Progenitor cell of endocrine pancreas (in vitro differentiated cells): ENCODE data around the gene MKRN1. TPM values are rescaled to one million over a fixed set of nuclear protein-coding genes. Genes with fewer than 3 reads are reported as not detected.
A peak's percentile ranks its signal among the peaks of the same experiment; 100 is the strongest.
"Not testable (repeated sequence)": the region's sequence is repeated elsewhere in the genome, so short reads cannot be mapped to it uniquely, and the experiment has no call there.

Experiments
- DNase-seq: peaks from one replicate; pipeline ENCODE4 v3.0.0; 2021; ENCODE audit warnings: low spot score; ENCODE audit not compliant: unreplicated experiment
- H3K27ac Mint-ChIP-seq: 2 replicates; pipeline ENCODE4 v1.8.0; 2021; ENCODE audit warnings: mild to moderate bottlenecking, moderate library complexity, mixed read lengths
- H3K27me3 Mint-ChIP-seq: 2 replicates; pipeline ENCODE4 v1.8.0; 2021; ENCODE audit warnings: mixed read lengths
- H3K36me3 Mint-ChIP-seq: 2 replicates; pipeline ENCODE4 v1.8.0; 2022; ENCODE audit warnings: mixed read lengths; ENCODE audit not compliant: insufficient read depth
- H3K4me1 Mint-ChIP-seq: 2 replicates; pipeline ENCODE4 v1.8.0; 2021; ENCODE audit warnings: low read depth, mixed read lengths
- H3K4me3 Mint-ChIP-seq: 2 replicates; pipeline ENCODE4 v1.8.0; 2021; ENCODE audit warnings: low read depth, mild to moderate bottlenecking, moderate library complexity, mixed read lengths
- H3K9me3 Mint-ChIP-seq: 2 replicates; pipeline ENCODE4 v1.8.0; 2021; ENCODE audit warnings: low read depth, mixed read lengths
- total RNA-seq: library from RNA; stranded (reverse); gene quantifications from 2 replicates; pipeline ENCODE4 v1.2.1, GENCODE V29; 2021
- TF ChIP-seq, protein P1 (sequence below): fragments of 200-600 bp; sonication (generic); IDR thresholded peaks from one replicate; pipeline ENCODE4 v1.5.0; 2021; ENCODE audit warnings: antibody characterized with exemption, mild to moderate bottlenecking; ENCODE audit not compliant: unreplicated experiment

The MKRN1 gene
- total RNA-seq, 1 donor from 2014 or later = 99.4 TPM

DNA sequence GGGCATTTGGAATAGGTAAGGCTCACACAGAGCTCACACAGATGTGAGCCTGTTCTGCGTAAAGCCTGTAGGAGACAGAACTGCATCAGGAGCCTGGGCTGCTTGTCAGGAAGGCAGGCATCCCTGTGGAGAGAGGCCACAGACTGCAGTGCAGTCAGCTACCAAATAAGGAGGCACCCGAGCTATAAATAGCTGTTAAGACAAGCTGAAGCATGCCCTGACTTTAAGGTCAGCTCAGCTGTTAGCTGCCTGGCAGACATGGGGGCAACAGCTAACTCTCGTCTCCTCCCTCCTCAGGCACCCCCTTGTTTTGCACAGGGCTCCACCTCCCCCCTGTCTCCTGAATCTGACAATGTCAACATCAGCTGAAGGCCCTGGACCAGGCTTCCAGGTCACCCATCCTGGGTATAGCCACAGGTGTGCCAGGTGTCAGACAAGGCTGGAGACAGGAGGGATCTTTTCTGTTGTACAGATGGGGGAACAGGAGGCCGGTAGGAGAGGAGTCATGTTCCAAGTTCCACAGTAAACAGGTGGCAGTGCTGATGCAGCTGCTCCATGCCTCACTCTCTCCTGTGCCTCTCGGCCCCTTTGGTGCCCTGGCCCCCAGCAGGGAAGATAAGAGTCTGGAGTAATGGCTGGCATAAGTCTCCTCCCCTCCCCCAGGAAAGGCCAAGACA lies 27.6 kb upstream of the MKRN1 start:
- Mint-ChIP-seq H3K9me3 (peaks cover 3% of the 10 kb centered on the region), H3K4me1 (peaks cover 12% of the 10 kb centered on the region), H3K4me3 (no peak overlapping the region), H3K27me3 (no peaks in the 10 kb centered on the region), H3K27ac (no peak overlapping the region), H3K36me3 (no peaks in the 10 kb centered on the region)
- no peak for DNase-seq
- TF ChIP-seq, protein P1, sequence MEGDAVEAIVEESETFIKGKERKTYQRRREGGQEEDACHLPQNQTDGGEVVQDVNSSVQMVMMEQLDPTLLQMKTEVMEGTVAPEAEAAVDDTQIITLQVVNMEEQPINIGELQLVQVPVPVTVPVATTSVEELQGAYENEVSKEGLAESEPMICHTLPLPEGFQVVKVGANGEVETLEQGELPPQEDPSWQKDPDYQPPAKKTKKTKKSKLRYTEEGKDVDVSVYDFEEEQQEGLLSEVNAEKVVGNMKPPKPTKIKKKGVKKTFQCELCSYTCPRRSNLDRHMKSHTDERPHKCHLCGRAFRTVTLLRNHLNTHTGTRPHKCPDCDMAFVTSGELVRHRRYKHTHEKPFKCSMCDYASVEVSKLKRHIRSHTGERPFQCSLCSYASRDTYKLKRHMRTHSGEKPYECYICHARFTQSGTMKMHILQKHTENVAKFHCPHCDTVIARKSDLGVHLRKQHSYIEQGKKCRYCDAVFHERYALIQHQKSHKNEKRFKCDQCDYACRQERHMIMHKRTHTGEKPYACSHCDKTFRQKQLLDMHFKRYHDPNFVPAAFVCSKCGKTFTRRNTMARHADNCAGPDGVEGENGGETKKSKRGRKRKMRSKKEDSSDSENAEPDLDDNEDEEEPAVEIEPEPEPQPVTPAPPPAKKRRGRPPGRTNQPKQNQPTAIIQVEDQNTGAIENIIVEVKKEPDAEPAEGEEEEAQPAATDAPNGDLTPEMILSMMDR = no peak

DNA sequence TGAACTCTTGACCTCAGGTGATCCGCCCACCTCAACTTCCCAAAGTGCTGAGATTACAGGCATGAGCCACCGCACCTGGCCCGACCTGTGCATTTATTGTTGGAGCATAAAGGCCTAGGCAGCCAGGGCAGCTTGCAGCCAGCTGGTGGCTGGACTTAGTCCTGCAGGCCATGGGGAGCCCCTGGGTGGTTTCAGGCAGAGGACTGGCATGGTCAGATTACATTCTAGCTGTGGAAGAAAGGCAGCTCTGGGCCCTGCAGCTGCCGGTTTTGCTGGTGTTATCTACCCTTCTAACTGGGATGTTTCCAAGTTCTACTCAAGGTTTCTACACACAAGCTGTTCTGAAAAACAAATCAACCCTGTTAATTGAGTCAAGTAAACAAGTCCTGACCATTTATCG lies 22.7 kb upstream of the MKRN1 start:
- TF ChIP-seq, protein P1 = no peak
- peaks cover under 1% of the 10 kb centered on the region for H3K4me1 Mint-ChIP-seq
- no peak overlapping the region for H3K4me3 Mint-ChIP-seq
- H3K27ac Mint-ChIP-seq = no peak overlapping the region
- DNase-seq = no peak
- H3K9me3 Mint-ChIP-seq = no peaks in the 10 kb centered on the region
- no peaks in the 10 kb centered on the region for H3K36me3 Mint-ChIP-seq
- H3K27me3 Mint-ChIP-seq = no peaks in the 10 kb centered on the region

DNA sequence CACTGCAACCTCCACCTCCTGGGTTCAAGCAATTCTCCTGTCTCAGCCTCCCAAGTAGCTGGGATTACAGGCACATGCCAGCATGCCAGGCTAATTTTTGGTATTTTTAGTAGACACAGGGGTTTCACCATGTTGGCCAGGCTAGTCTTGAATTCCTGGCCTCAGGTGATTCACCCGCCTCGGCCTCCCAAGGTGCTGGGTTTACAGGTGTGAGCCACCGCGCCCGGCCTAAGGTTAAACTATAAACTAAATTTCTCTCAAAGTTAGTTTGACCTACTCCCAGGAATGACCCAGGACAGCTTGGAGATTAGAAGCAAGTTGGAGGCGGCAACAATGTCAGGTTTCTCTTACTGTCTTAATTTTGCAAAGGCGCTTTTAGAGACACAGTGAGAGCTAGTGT lies 18.5 kb upstream of the MKRN1 start:
- H3K9me3 Mint-ChIP-seq, H3K4me3 Mint-ChIP-seq, DNase-seq, H3K4me1 Mint-ChIP-seq, H3K27ac Mint-ChIP-seq, H3K27me3 Mint-ChIP-seq, H3K36me3 Mint-ChIP-seq: not testable (repeated sequence)

DNA sequence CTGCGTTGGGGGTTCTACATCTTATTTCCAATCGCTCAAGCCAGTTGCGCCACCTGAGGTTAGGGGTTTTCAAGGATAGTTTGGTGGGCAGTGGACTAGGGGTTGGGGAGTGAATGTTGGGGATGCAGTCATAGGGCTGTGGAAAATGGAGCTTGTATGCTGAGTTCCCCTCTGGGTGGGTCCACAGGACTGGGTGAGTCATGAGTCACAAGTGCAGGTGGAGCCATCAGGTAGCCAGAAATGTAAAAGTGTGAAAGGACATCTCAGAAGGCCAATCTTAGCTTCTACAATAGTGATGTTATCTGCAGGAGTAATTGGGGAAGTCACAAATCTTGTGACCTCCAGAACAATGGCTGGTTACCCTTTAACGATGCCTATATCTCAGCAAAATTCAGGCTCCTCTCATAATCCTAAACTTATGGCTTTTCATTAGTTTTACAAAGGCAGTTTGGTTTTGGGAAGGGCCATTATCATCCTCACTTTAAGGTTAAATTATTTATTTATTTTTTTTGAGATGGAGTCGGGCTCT lies 18.0 kb upstream of the MKRN1 start:
- Mint-ChIP-seq H3K4me1 (no peaks in the 10 kb centered on the region), H3K27me3 (no peaks in the 10 kb centered on the region), H3K9me3 (no peaks in the 10 kb centered on the region), H3K4me3 (no peak overlapping the region), H3K27ac (peak overlapping the region; percentile 34), H3K36me3 (no peaks in the 10 kb centered on the region)
- no peak for DNase-seq
- TF ChIP-seq, protein P1 = no peak

DNA sequence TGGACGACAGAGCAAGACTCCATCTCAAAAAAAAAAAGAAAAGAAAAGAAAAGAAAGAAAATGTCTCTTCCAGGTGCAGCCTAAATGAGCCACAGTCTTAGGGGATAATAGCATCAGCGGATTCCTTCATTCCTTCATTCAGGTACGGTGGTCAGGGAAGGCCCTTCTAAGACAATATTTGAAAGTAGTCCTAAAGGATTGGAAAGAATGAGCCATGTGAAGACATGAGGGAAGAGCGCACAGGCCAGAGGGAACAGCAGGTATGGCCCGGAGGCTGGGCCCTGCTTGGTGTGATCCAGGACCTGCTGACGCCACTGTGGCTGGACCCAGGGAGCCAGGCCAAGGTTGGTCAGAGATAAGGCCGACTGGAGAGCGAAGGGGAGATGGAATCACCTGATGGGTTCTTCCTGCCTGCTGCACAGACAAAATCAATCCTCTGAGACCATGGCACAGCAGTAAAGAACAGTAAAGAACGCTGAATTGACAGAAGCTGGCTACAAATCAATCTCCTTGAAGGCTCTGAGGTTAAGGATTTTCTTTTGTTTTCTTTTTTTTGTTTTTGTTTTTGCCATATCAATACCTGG lies 16.3 kb upstream of the MKRN1 start:
- no peak overlapping the region for H3K27ac Mint-ChIP-seq

More for the DNA sequence above, 16.3 kb upstream of the MKRN1 start:
- TF ChIP-seq, protein P1 = no peak
- no peak for DNase-seq
- Mint-ChIP-seq H3K4me1 (no peaks in the 10 kb centered on the region), H3K36me3 (no peaks in the 10 kb centered on the region), H3K27me3 (no peaks in the 10 kb centered on the region), H3K9me3 (no peaks in the 10 kb centered on the region), H3K4me3 (no peak overlapping the region)
